NCI-H187 treated with DMSO at 0.1 percent for 48 hours (cell line): ENCODE measurements around the gene PTP4A2.

Source experiments
- DNase-seq: peaks from one replicate; lab custom pipeline; 2025; lab: John Stamatoyannopoulos, UW

PTP4A2 gene

DNA sequence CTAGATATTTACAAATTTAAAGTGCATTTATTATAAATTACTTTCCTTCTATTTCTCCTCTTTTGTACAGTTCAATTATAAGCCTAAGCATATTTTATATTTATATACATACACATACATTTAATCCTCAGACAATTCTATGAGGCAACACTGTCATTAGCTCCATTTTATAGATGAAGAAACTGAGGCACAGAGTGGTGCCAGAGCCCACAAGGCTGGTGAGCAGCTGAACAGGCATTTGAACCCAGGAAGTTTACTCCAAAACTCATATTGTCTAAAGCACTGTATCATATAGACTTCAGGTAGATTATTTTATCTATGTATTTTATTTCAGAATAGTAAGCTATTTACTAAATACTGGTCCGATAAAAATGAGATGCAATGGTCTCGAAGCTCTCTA lies 52.3 kb downstream of the PTP4A2 start:
- DNase-seq, result no peak

DNA sequence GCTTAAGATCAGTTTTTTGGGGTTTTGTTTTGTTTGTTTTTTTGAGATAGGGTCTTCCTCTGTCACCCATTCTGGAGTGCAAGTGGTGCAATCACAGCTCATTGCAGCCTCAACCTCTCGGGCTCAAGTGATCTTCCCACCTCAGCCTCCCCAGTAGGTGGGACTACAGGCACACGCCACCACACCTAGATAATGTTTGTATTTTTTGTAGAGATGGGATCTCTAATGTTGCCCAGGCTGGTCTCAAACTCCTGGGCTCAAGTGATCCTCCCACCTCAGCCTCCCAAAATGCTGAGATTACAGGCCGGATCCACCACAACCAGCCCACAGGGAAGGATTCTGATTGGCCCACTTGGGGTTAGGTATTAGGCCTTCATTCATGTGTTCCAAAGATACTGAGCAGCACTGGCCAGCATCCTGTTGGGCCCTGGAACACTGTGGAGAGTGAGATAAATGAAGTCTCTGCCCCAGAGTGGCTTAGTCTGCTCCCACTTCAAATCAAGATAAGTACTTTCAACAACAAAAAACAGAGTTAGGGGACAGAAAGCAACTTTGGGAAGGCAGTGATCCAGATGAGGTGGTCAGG lies 54.7 kb downstream of the PTP4A2 start:
- DNase-seq, result no peak

- no peak for DNase-seq
Measured at GRCh38 chr1:31881688-31882000, 56.5 kb downstream of the PTP4A2 start.

- DNase-seq, result no peak
Measured at GRCh38 chr1:31880957-31881687, 57.0 kb downstream of the PTP4A2 start.

- no peak for DNase-seq
Measured at GRCh38 chr1:31879981-31880608, 58.1 kb downstream of the PTP4A2 start.

DNA sequence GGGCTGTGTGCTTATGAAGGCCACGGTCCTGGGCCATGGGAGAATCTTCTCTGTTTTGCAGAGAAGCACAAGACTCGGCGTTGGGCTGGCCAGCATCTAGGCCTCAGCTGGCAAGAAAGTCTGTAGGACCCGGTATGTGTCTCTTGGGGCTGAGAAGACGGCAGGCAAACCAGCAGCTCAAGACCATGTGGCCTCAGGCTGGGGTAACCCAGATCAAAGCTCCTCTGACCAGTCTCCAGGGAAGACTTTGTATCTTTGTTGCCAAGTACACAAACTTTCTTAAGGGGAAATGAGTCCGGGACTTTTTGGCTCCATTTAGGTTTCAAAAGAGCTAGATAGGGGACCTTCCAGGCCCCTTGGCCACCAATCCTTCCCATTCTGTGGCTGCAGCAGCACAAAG lies 60.1 kb downstream of the PTP4A2 start:
- DNase-seq, result no peak

GRCh38 chr1:31877544-31877943 lies 60.6 kb downstream of the PTP4A2 start:
- no peak for DNase-seq

GRCh38 chr1:31875636-31876236 lies 62.4 kb downstream of the PTP4A2 start:
- no peak for DNase-seq

GRCh38 chr1:31874942-31875341 lies 63.2 kb downstream of the PTP4A2 start:
- no peak for DNase-seq

DNA sequence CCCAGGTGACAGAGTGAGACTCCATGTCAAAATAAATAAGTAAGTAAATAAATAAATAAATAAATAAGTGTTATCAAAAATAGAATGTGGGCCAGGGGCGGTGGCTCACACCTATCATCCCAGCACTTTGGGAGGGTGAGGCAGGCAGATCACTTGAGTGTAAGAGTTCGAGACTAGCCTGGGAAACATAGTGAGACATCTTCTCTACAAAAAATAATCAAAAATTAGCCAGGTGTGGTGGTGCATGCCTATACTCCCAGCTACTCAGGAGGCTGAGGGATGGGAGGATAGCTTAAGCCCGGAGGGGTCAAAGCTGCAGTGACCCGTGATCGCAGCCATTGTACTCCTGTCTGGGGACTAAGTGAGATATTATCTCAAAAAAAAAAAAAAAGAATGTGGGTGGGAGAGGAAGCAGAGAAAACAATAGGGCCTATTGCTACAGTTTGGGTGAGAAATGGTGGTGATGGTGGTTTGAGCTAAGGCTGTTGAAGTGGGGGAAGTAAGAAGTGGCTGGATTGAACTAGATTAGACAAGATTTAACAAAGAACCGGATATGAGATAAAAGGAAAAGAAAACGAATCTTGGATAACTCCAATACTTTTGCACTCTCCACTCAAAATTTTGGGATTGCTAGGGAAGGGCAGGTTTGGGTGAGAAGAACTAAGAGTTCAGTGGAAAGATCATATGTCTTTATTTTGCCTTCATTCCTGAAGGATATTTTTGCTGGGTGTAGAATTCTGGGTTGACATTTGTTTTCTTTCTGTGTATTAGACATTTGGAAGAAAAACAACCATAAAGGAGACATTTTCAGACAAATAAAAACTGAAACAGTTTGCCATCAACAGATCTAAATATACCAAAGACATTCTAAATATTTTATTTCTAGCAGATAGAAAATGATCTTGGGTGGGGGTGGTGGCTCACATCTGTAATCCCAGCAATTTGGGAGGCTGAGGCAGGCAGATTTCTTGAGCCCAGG lies 65.2 kb downstream of the PTP4A2 start:
- DNase-seq, result no peak

DNA sequence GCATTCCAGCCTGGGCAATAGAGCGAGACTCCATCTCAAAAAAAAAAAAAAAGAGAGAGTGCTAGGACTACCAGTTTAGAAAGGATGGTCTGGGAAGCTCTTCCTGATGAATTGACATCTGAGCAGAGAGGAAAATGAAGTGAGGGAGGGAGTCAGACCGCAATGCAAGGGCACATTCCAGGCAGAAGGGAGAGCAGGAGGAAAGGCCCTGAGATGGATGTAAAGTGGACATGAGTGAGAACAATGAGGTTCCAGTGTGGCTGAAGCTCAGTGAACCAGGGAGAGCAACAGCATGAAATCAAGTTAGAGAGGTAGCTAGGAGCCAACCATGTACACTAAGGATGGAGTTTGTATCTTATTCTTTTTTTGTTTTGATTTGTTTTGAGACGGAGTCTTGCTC lies 66.5 kb downstream of the PTP4A2 start:
- no peak for DNase-seq

DNA sequence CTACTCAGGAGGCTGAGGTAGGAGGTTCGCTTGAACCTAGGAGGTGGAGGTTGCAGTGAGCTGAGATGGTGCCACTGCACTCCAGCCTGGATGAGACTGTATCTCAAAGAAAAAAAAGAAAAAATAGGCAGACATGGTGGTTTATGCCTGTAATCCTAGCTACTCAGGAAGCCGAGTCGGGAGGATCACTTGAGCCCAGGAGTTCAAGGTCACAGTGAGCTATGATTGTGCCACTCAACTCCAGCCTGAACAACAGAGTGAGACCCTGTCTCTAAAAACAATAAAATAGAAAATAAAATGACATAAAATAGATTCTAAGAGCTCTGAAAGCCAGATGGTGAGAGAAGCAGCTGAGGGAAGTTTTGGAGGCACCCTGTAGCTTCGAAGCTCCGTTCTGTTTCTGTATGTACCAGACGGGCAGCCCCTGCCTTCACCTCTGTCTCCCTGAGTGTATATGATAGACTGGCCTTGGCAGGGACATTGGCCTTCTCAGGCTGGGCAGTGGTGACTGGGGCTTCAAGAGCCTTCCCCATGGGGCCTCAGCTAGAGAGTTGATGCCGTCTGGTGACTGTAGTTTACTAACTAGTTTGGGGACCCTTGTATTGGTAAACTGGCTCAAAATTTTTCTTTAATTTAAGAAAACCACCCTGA lies 68.0 kb downstream of the PTP4A2 start:
- no peak for DNase-seq

DNA sequence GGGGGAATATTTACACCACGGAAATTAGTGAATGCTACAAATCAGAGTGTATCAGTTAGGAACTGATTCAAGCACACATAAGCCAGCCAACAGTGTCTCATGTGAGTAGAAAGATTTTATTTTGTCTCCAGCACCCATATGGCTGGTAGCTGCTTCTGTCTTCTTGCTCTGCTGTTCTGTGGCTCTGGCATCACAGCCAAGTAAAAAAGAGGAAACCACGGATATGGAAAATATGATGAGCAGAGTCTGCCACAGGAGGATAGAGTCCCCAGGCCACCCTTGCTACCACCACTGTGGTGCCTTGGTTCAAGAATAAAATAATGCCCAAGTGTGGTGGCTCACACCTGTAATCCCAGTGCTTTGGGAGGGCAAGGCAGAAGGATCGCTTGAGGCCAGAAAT lies 68.7 kb downstream of the PTP4A2 start:
- DNase-seq, result no peak

- no peak for DNase-seq
Measured at GRCh38 chr1:31868862-31869261, 69.3 kb downstream of the PTP4A2 start.

DNA sequence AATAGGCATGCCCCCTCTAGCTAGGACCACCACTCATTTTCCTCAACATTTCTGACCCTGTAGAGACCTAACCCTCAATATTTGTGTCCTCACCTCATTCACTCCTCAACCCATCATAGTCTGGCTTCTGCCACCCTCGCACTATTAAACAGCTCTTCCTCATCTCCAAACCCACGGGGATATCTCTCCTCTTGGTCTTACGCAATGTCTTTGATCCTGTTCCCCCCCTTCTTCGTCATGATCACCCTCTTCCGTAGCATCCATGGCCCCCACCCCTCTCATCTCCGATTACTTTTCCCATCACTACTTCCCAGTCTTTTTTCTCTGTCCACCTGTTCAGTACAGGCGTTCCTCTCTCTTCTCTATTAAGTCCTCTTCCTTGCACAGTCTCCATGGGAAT lies 70.6 kb downstream of the PTP4A2 start:
- no peak for DNase-seq

DNA sequence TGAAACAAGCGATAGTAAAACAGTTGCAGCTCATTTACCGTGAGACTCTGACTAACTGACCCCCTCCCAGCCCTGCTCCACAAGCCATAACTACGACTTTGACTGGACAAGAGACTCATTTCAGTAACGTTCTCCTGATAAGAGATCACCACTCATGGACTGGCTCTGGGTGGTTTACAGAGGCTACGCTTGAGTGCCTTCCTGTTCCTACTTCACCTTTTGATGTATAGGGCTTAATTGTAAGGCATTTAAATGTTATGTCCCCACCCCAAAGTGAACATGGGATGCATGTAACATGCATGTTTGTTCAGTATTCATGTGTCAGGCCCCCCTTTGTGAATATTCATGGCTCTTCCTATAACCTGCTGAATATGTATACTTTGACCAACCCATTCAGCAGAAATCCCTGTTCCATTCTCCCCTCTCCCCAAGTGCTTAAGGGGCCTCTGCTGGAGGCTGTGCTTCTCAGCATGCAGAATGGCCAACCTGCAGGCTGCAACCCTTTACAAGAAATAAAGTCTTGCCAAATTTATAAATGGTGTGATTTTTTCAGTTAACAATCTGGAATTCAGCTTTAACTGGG lies 71.6 kb downstream of the PTP4A2 start:
- DNase-seq, result no peak

GRCh38 chr1:31865728-31866449 lies 72.3 kb downstream of the PTP4A2 start:
- no peak for DNase-seq

- no peak for DNase-seq
Measured at GRCh38 chr1:31862071-31862470, 76.1 kb downstream of the PTP4A2 start.

- no peak for DNase-seq
Measured at GRCh38 chr1:31861346-31861745, 76.8 kb downstream of the PTP4A2 start.

GRCh38 chr1:31860581-31860980 lies 77.6 kb downstream of the PTP4A2 start:
- DNase-seq, result no peak

- no peak for DNase-seq
Measured at GRCh38 chr1:31859719-31860118, 78.4 kb downstream of the PTP4A2 start.
